A549 (cell line): Measurements from ENCODE around the gene NEUROD1.

Experiments used
- SMC3 ChIP-seq: fragments of >200 bp; sonication (Bioruptor Twin); formaldehyde crosslinking; IDR thresholded peaks from 3 replicates; pipeline ENCODE4 v1.6.1; 2018; ENCODE audit warnings: inconsistent platforms
- SREBF2 ChIP-seq: fragments of 450-650 bp; IDR thresholded peaks from 2 replicates; pipeline ENCODE4 v1.6.1; 2014; ENCODE audit warnings: mild to moderate bottlenecking, moderate library complexity
- TF ChIP-seq, protein P1 (sequence below): fragments of >200 bp; sonication (Bioruptor Twin); formaldehyde crosslinking; IDR thresholded peaks from 3 replicates; pipeline ENCODE4 v1.5.1; 2016

DNA sequence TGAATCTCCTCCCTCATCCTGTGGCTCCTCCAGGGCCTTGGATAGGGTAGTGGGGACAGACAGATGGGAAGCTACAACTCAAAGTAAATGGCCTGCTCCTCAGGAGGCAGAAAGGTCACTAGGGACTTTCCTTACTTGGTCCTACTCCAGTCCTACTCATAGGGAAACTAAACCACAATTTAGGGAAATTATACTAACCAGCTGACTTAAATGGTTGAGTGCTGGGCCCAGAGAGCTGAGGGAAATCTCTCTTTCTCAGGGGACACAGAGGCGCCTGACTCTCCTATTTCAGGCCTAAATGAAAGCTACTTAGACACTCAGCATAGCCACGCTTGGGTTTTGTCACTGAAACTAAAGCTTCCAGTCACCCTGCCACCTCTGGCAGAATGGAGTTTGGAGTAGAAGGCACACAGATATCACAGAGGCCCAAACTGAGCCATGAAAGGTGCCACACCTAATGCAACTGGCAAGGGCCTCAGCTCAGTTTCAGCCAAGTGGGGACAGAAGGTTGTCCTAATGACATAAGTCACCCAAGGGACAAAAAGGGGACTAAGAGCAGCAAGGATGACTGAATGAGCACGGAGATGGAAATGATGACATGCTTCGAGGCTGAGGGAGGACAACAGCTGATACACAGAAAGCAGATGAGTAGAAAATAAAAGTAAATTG is 47.5 kb downstream of the NEUROD1 start:
- TF ChIP-seq SMC3 (no peak), SREBF2 (no peak)
- TF ChIP-seq, protein P1, sequence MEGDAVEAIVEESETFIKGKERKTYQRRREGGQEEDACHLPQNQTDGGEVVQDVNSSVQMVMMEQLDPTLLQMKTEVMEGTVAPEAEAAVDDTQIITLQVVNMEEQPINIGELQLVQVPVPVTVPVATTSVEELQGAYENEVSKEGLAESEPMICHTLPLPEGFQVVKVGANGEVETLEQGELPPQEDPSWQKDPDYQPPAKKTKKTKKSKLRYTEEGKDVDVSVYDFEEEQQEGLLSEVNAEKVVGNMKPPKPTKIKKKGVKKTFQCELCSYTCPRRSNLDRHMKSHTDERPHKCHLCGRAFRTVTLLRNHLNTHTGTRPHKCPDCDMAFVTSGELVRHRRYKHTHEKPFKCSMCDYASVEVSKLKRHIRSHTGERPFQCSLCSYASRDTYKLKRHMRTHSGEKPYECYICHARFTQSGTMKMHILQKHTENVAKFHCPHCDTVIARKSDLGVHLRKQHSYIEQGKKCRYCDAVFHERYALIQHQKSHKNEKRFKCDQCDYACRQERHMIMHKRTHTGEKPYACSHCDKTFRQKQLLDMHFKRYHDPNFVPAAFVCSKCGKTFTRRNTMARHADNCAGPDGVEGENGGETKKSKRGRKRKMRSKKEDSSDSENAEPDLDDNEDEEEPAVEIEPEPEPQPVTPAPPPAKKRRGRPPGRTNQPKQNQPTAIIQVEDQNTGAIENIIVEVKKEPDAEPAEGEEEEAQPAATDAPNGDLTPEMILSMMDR: no peak
